ENCODE data around the gene DNAJA4. TPM values are rescaled to one million over a fixed set of nuclear protein-coding genes. Genes with fewer than 3 reads are reported as not detected.

The DNAJA4 gene
- total RNA-seq, 2 donors from 2014 or later = 32.1 to 43.7 TPM

GRCh38 chr15:78223396-78224022, 40.9 kb upstream of the DNAJA4 start:
- Histone ChIP-seq H3K27me3 (replicated peaks; ENCODE audit: insufficient read depth) (no peaks in the 10 kb centered on the region), H3K4me1 (replicated peaks) (peaks cover 4% of the 10 kb centered on the region), H3K9me3 (no peaks in the 10 kb centered on the region), H3K4me3 (no peak overlapping the region), H3K27ac (no peak overlapping the region), H3K36me3 (no peaks in the 10 kb centered on the region)
- intact Hi-C loops (cut with DNase I) = no loop called here
- WGBS = 62% methylated on average over 4 of the region's 4 CpGs
- no peak for DNase-seq (ENCODE audit: low spot score)
- no peak for TF ChIP-seq POLR2AphosphoS5 (IDR thresholded peaks at IDR 0.05)
- TF ChIP-seq POLR2A (IDR thresholded peaks at IDR 0.05) = no peak
- no peak for TF ChIP-seq CTCF (IDR thresholded peaks at IDR 0.05)

GRCh38 chr15:78224023-78224411, 40.3 kb upstream of the DNAJA4 start:
- Histone ChIP-seq H3K27ac (no peak overlapping the region), H3K27me3 (replicated peaks; ENCODE audit: insufficient read depth) (no peaks in the 10 kb centered on the region), H3K4me3 (no peak overlapping the region), H3K36me3 (no peaks in the 10 kb centered on the region), H3K4me1 (replicated peaks) (peaks cover 4% of the 10 kb centered on the region), H3K9me3 (no peaks in the 10 kb centered on the region)
- WGBS = 80% methylated on average over 2 of the region's 2 CpGs
- intact Hi-C loops (cut with DNase I) = no loop called here
- DNase-seq (ENCODE audit: low spot score) = no peak
- TF ChIP-seq CTCF (IDR thresholded peaks at IDR 0.05) = no peak
- no peak for TF ChIP-seq POLR2A (IDR thresholded peaks at IDR 0.05)
- TF ChIP-seq POLR2AphosphoS5 (IDR thresholded peaks at IDR 0.05) = no peak

GRCh38 chr15:78225783-78226541, 38.4 kb upstream of the DNAJA4 start:
- Histone ChIP-seq H3K9me3 (no peaks in the 10 kb centered on the region), H3K27me3 (replicated peaks; ENCODE audit: insufficient read depth) (no peaks in the 10 kb centered on the region), H3K4me3 (no peak overlapping the region), H3K36me3 (no peaks in the 10 kb centered on the region), H3K4me1 (replicated peaks) (peaks cover 4% of the 10 kb centered on the region), H3K27ac (no peak overlapping the region)
- WGBS = 92% methylated on average over 3 of the region's 3 CpGs
- TF ChIP-seq POLR2A (IDR thresholded peaks at IDR 0.05) (no peak), POLR2AphosphoS5 (IDR thresholded peaks at IDR 0.05) (no peak), CTCF (IDR thresholded peaks at IDR 0.05) (no peak)
- no peak for DNase-seq (ENCODE audit: low spot score)
- intact Hi-C loops (cut with DNase I) = no loop called here

- H3K36me3 ChIP-seq = no peaks in the 10 kb centered on the region
- H3K4me1 ChIP-seq (replicated peaks) = no peaks in the 10 kb centered on the region
- no peaks in the 10 kb centered on the region for H3K27me3 ChIP-seq (replicated peaks; ENCODE audit: insufficient read depth)
- TF ChIP-seq POLR2AphosphoS5 (IDR thresholded peaks at IDR 0.05) (no peak), POLR2A (IDR thresholded peaks at IDR 0.05) (no peak), CTCF (IDR thresholded peaks at IDR 0.05) (no peak)
- intact Hi-C loops (cut with DNase I) = no loop called here
- H3K9me3 ChIP-seq = no peaks in the 10 kb centered on the region
- 89% methylated on average over 8 of the region's 8 CpGs for WGBS
- H3K4me3 ChIP-seq = no peak overlapping the region
- no peak for DNase-seq (ENCODE audit: low spot score)
- no peak overlapping the region for H3K27ac ChIP-seq
Measured at GRCh38 chr15:78228356-78228996, 35.9 kb upstream of the DNAJA4 start.
